PC-3 (cell line): ENCODE results near the gene LOX. TPM values are rescaled to one million over a fixed set of nuclear protein-coding genes. Genes with fewer than 3 reads are reported as not detected.

ENCODE experiments used
- ATAC-seq: fragments of 200-7000 bp; cut with Tn5 transposase; 2 replicates; pipeline ENCODE4 v1.9.1; 2020; ENCODE audit warnings: mild to moderate bottlenecking, moderate library complexity
- BruUV-seq: library from RNA; stranded (reverse); fragments of 400-500 nt; replicated peaks from 2 replicates; lab custom pipeline; 2021; lab: Mats Ljungman, UMichigan
- CTCF ChIA-PET: fragments of 300-600 bp; sonication (Branson Sonifier 250); formaldehyde crosslinking; loops from one replicate; lab custom pipeline; 2022; ENCODE audit warnings: antibody characterized with exemption; lab: Charles Lee
- POLR2A ChIA-PET: fragments of 300-600 bp; sonication (Branson Sonifier 250); formaldehyde crosslinking; loops from one replicate; lab custom pipeline; 2022; ENCODE audit warnings: antibody characterized with exemption; ENCODE audit not compliant: unreplicated experiment; lab: Charles Lee
- DNase-seq: peaks from one replicate; pipeline ENCODE4 v3.0.0-alpha.2; 2015
- H2AFZ ChIP-seq: fragments of 300-600 bp; sonication (generic); 2 replicates; pipeline ENCODE4 v1.6.0; 2016; ENCODE audit warnings: antibody characterized with exemption, low read length
- H3F3A ChIP-seq: fragments of 300-600 bp; sonication (generic); one replicate; pipeline ENCODE4 v1.6.0; 2017; ENCODE audit warnings: antibody characterized with exemption, low read length, control low read depth, mild to moderate bottlenecking; ENCODE audit not compliant: unreplicated experiment
- H3K27ac ChIP-seq: fragments of 300-600 bp; sonication (generic); 2 replicates; pipeline ENCODE4 v1.5.1; 2016; ENCODE audit warnings: mild to moderate bottlenecking, low read length
- H3K27me3 ChIP-seq: fragments of 300-600 bp; sonication (generic); 2 replicates; pipeline ENCODE4 v1.6.1; 2016; ENCODE audit warnings: low read length, mixed read lengths
- H3K36me3 ChIP-seq: fragments of 300-600 bp; sonication (generic); 2 replicates; pipeline ENCODE4 v1.6.1; 2016; ENCODE audit warnings: low read depth, mixed run types, low read length, mixed read lengths
- H3K4me1 ChIP-seq: fragments of 300-600 bp; sonication (generic); 2 replicates; pipeline ENCODE4 v1.5.1; 2016; ENCODE audit warnings: low read length; ENCODE audit not compliant: insufficient read depth
- H3K4me2 ChIP-seq: fragments of 300-600 bp; sonication (generic); 2 replicates; pipeline ENCODE4 v1.6.0; 2016; ENCODE audit warnings: low read length
- H3K4me3 ChIP-seq: fragments of 300-600 bp; sonication (generic); 2 replicates; pipeline ENCODE4 v1.5.1; 2016; ENCODE audit warnings: mild to moderate bottlenecking, low read length, mixed read lengths
- H3K79me2 ChIP-seq: fragments of 300-600 bp; sonication (generic); 2 replicates; pipeline ENCODE4 v1.6.1; 2017; ENCODE audit warnings: low read length, mixed read lengths
- H3K9ac ChIP-seq: fragments of 300-600 bp; sonication (generic); 2 replicates; pipeline ENCODE4 v1.6.0; 2016; ENCODE audit warnings: mild to moderate bottlenecking, low read length
- H3K9me2 ChIP-seq: fragments of 300-600 bp; sonication (generic); replicated peaks from 2 replicates; pipeline ENCODE4 v1.6.1; 2016; ENCODE audit warnings: mixed run types, low read length, mixed read lengths
- H3K9me3 ChIP-seq: fragments of 300-600 bp; sonication (generic); 2 replicates; pipeline ENCODE4 v1.6.1; 2016; ENCODE audit warnings: low read length, mixed read lengths
- H4K20me1 ChIP-seq: fragments of 300-600 bp; sonication (generic); 2 replicates; pipeline ENCODE4 v1.6.1; 2016; ENCODE audit warnings: low read length, mixed read lengths
- CTCF ChIP-seq: fragments of 300-600 bp; sonication (generic); conservative IDR thresholded peaks from 2 replicates; pipeline ENCODE4 v1.5.1; 2017; ENCODE audit warnings: antibody characterized with exemption, low read depth, mild to moderate bottlenecking, low read length
- EZH2 ChIP-seq: fragments of 300-600 bp; sonication (generic); IDR thresholded peaks from one replicate; pipeline ENCODE4 v1.6.1; 2017; ENCODE audit warnings: antibody characterized with exemption, mild to moderate bottlenecking, low read length; ENCODE audit not compliant: unreplicated experiment
- EZH2phosphoT487 ChIP-seq: fragments of 300-600 bp; sonication (generic); IDR thresholded peaks from 2 replicates; pipeline ENCODE4 v1.6.1; 2018; ENCODE audit warnings: mild to moderate bottlenecking, antibody characterized with exemption, low read length, borderline replicate concordance
- intact Hi-C: fragments of 100-400 bp; cut with micrococcal nuclease; formaldehyde crosslinking; loops from 2 replicates; pipeline ENCODE4 v1.9.0; 2023
- total RNA-seq: library from RNA; depleted of rRNA; stranded (reverse); fragments of >200 nt; gene quantifications from 2 replicates; pipeline ENCODE4 v1.2.3, GENCODE V29; 2014

LOX gene
- total RNA-seq, 1 experiment from 2014 or later: 0.18 TPM

GRCh38 chr5:122111460-122111859, 33.4 kb upstream of the LOX start:
- CTCF ChIA-PET: no interaction called here
- Histone ChIP-seq H3K4me3 (no peak overlapping the region), H4K20me1 (no peaks in the 10 kb centered on the region), H3K9me2 (no peaks in the 10 kb centered on the region), H3K27ac (no peak overlapping the region), H3K36me3 (no peaks in the 10 kb centered on the region), H3K27me3 (no peaks in the 10 kb centered on the region), H2AFZ (no peak overlapping the region), H3K4me1 (no peaks in the 10 kb centered on the region), H3F3A (no peaks in the 10 kb centered on the region), H3K79me2 (no peaks in the 10 kb centered on the region), H3K4me2 (no peak overlapping the region), H3K9me3 (no peaks in the 10 kb centered on the region), H3K9ac (no peak overlapping the region)
- POLR2A ChIA-PET: no interaction called here
- TF ChIP-seq CTCF: no peak
- no peak for TF ChIP-seq EZH2
- TF ChIP-seq EZH2phosphoT487: no peak
- DNase-seq (no peak), ATAC-seq (no peak)
- intact Hi-C loops: no loop called here
- BruUV-seq: no TSS peak

GRCh38 chr5:122110987-122111386, 32.9 kb upstream of the LOX start:
- H3K27ac ChIP-seq: no peak overlapping the region
- no peaks in the 10 kb centered on the region for H3K9me3 ChIP-seq
- TF ChIP-seq EZH2phosphoT487: no peak
- TF ChIP-seq CTCF: no peak
- no peak for TF ChIP-seq EZH2
- no peak overlapping the region for H2AFZ ChIP-seq
- H3K79me2 ChIP-seq: no peaks in the 10 kb centered on the region
- ChIA-PET POLR2A (no interaction called here), CTCF (no interaction called here)
- ATAC-seq (no peak), DNase-seq (no peak)
- H3K4me3 ChIP-seq: no peak overlapping the region
- no peaks in the 10 kb centered on the region for H3K27me3 ChIP-seq
- H3K4me1 ChIP-seq: no peaks in the 10 kb centered on the region
- intact Hi-C loops: no loop called here
- no peaks in the 10 kb centered on the region for H3K36me3 ChIP-seq
- H3K9me2 ChIP-seq: no peaks in the 10 kb centered on the region
- BruUV-seq: no TSS peak
- H4K20me1 ChIP-seq: no peaks in the 10 kb centered on the region
- H3K9ac ChIP-seq: no peak overlapping the region
- H3K4me2 ChIP-seq: no peak overlapping the region
- no peaks in the 10 kb centered on the region for H3F3A ChIP-seq

GRCh38 chr5:122107016-122107415, 29.0 kb upstream of the LOX start:
- no peaks in the 10 kb centered on the region for H3K9me2 ChIP-seq
- H3K27ac ChIP-seq: no peak overlapping the region
- TF ChIP-seq CTCF (no peak), EZH2phosphoT487 (no peak), EZH2 (no peak)
- no peak for DNase-seq
- no peak overlapping the region for H3K4me2 ChIP-seq
- no peaks in the 10 kb centered on the region for H3F3A ChIP-seq
- H3K27me3 ChIP-seq: no peaks in the 10 kb centered on the region
- ChIA-PET POLR2A (no interaction called here), CTCF (no interaction called here)
- H3K36me3 ChIP-seq: no peaks in the 10 kb centered on the region
- H3K9ac ChIP-seq: no peak overlapping the region
- no TSS peak for BruUV-seq
- ATAC-seq: no peak
- H3K4me3 ChIP-seq: no peak overlapping the region
- no peak overlapping the region for H2AFZ ChIP-seq
- H4K20me1 ChIP-seq: no peaks in the 10 kb centered on the region
- H3K4me1 ChIP-seq: no peaks in the 10 kb centered on the region
- no peaks in the 10 kb centered on the region for H3K79me2 ChIP-seq
- no peaks in the 10 kb centered on the region for H3K9me3 ChIP-seq
- intact Hi-C loops: no loop called here
